Hepatocyte (in vitro differentiated cells): ENCODE measurements around the gene PIGQ.

Experiments
- CTCF ChIP-seq: fragments of 200-600 bp; sonication (generic); IDR thresholded peaks from 2 replicates; pipeline ENCODE4 v1.5.1; 2016; ENCODE audit warnings: antibody characterized with exemption, mild to moderate bottlenecking; ENCODE audit not compliant: poor library complexity
- EZH2 ChIP-seq: fragments of 200-600 bp; sonication (generic); IDR thresholded peaks from 2 replicates; pipeline ENCODE4 v1.6.1; 2016; ENCODE audit warnings: antibody characterized with exemption, mild to moderate bottlenecking, borderline replicate concordance

DNA sequence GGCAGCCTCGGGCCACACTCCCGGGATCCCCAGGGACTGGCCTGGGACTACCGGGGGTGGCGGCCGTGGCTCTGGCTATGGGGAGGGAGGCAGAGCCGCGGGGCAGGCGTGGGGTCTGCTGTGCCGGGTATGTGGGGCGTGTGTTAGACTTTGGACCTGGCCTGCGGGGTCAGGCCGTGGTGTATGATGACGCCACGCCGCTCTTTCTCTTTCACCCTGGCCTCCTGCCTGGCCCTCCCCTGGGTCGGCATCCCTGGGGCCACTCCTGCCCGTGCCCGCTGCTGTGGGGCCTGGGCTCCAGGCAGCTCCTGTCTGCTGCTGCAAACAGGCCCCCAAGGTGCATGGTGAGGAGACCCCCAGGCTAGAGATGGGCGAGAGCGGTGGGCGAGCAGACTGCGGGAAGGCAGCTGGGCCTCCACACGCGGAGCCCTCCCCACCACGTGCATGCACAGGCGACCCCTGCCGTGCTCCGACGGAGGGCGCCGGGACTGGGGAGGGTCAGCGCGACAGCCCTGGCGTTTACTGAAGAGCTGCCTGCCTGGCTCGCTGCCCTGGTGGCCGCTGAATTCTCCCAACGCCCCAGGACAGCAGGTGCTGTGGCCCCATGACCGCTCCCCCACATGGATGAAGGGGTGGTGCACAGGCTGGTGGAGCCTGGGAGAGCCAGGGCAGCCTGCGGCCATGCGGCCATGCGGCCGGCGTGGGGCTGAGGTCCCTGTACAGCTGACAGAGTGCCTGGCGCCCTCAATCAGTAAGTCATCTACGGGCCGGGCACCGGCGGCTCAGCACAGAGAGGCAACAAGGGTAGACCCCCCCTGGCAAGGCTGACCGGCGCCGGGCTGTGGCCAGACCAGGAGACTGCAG lies 26.2 kb upstream of the PIGQ start:
- TF ChIP-seq EZH2 (no peak), CTCF (no peak)
